ENCODE data around the gene BAX.
"Not testable (repeated sequence)": the region's sequence is repeated elsewhere in the genome, so short reads cannot be mapped to it uniquely, and the experiment has no call there.

The BAX gene

DNA sequence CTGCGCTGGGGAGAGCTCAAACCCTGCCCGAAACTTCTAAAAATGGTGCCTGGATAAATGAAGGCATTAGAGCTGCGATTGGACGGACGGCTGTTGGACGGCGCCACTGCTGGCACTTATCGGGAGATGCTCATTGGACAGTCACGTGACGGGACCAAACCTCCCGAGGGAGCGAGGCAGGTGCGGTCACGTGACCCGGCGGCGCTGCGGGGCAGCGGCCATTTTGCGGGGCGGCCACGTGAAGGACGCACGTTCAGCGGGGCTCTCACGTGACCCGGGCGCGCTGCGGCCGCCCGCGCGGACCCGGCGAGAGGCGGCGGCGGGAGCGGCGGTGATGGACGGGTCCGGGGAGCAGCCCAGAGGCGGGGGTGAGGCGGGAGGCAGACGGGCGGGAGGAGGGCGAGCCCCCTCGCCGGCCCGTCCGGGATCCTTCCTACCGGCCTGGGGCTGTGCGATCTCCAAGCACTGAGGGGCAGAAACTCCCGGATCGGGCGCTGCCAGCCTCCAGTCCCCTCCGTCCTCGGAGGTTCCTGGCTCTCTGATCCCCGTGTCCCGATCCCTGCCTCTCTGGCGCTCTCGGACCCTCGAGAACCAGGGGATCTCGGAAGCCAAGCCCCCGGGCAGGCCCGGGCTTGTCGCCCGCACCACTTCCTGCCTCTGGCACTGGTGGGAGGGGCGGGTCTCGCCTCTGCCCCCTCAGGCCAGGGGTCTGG, at the start of gene BAX:
Gene BAX, plus strand, starts transcription at position 281 of the 713 bp plus-strand sequence. Its CDS starts 54 bp downstream, at position 335.
- FAIRE-seq (peak; percentile 99), DNase-seq (ENCODE audit: low spot score) (peak; percentile 97)

GRCh38 chr19:48905664-48906063, 49.0 kb upstream of the BAX start:
- FAIRE-seq (no peak), DNase-seq (ENCODE audit: low spot score) (no peak)

DNA sequence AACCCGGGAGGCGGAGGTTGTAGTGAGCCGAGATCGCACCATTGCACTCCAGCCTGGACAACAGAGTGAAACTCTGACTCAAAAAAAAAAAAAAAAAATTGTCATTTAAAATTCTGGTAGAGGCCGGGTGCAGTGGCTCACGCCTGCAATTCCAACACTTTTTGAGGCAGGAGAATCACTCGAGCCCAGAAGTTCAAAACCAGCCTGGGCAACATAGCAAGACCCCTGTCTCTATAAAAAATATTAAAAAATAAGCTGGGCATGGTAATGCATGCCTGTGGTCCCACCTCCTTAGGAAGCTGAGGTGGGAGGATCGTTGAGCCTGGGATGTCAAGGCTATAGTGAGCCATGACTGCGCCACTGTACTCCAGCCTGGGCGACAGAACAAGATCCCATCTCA, 48.4 kb upstream of the BAX start:
- no peak for DNase-seq (ENCODE audit: low spot score)
- no peak for FAIRE-seq

DNA sequence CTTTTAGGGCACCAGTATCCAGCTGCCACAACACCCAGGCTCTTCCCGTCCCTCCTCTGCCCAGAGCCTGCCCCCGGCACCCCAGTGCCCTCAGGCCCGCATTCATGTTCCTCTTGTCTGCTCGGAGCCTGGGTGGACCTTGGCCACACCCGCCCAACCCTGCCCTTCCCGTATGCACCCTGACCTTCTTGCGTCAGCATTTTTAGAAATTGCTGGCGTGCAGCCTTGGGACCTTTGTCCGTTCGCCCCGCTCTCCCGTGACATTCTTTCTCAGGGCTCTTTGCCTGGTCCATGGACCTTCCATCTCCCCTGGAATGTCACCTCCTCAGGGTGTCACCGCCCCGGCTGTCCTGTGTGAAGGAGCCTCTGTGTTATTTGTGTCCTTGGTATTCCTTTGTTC, 47.0 kb upstream of the BAX start:
- FAIRE-seq (no peak), DNase-seq (ENCODE audit: low spot score) (no peak)

DNA sequence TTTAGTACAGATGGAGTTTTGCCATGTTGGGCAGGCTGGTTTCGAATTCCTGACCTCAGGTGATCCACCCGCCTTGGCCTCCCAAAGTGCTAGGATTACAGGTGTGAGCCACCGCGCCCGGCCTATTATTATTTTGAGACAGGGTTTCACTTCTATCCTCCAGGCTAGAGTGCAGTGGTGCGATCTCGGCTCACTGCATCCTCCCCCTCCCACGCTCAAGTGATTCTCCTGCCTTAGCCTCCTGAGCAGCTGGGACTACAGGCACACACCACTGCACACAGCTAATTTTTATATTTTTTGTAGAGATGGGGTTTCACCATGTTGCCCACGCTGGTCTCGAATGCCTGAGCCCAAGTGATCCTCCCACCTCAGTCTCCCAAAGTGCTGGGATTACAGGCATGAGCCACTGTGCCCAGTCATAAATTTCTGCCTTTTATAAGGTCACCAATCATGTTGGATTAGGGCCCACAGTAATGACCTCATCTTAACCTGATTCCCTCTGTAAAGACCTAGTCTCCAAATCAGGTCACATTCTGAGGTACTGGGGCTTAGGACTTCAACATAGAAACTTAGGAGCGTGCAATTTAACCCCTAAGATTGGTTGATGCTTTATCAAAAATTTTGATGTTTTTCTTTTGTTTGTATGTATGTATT, 45.1 kb upstream of the BAX start:
- not testable (repeated sequence) for FAIRE-seq; DNase-seq (ENCODE audit: low spot score)

DNA sequence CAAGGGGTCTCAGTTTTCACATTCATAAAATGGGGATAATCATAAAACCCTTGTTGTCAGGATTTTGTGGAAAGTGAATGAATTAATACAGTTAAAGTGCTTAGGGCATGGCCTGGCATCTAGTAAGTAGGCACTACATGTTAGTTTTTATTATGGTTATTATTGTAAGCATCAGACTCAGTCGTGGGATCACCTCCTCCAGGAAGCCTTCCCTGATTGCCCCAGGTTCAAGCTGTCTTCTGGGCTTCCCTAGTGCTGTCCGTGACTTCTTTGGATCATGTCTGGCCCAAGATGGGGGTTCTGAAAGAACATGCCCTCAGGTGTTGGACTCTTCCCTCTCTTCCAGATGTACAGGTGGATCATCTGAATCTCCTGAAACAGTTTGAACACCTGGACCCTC, 43.9 kb upstream of the BAX start:
- DNase-seq (ENCODE audit: low spot score) (no peak), FAIRE-seq (no peak)

DNA sequence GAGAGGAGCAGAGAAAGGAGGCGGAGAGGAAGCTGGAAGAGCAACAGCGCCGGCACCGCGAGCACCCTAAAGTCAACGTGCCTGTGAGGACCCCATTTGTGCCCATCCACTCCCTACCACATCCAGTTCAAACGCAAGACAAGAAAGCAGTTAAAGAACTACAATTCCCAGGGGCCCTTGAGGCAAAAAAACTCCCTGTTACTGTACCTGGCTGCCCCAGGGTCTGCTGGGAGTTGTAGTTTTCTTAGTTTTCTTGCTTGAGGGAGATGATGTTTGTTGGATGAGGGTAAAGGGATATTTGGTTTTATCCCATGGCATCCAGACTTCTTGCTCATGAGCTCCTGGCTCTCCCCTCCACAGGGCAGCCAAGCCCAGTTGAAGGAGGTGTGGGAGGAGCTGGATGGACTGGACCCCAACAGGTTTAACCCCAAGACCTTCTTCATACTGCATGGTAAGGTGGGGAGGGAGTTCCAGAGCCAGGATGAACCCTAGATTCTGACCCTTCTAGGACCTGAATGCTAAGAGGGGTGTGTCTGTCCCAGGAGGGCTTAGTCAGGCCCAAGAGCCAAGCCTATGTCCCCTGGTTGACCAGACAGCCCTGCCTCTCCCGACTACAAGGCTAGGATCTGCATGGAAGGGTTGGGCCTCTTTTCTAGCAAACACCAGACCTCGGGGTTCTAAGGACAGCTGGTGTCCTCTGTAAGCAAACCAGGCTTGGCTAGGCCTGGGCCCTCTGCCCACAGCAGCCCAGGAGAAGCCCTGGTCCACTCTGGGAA, 41.4 kb upstream of the BAX start:
- FAIRE-seq (no peak), DNase-seq (ENCODE audit: low spot score) (no peak)

DNA sequence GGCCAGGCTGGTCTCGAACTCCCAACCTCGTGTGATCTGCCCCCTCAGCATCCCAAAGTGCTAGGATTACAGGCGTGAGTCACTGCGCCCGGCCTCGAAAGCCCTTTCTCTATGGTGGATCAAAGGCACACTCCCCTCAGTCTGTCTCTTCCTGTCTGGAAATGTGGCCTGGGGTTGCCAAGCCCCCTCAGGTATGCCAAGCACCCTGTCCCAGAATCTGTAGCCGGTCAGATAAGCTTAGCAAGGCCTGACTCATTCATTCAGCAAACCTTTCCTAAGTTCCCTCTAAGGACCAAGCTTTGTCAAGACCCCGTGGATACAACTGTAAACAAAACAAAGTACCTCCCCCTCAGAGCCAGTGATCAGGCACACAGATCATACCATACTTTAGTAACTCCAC, 40.5 kb upstream of the BAX start:
- FAIRE-seq (no peak), DNase-seq (ENCODE audit: low spot score) (no peak)

DNA sequence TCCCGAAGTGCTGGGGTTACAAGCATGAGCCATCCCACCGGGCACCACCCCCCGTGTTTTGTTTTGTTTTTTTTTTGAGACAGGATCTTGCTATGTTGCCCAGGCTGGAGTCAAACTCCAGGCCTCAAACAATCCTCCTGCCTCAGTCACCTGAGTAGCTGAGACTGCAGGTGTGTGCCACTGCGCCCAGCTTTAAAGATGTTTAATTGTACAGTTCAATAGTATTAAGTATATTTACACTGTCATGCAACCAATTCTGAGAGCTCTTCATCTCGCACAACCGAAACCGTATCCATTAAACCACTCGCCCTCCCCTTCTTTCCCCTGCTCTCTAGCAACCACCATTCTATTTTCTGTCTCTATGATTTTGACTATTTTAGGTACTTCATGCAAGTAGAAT, 38.9 kb upstream of the BAX start:
- FAIRE-seq (no peak), DNase-seq (ENCODE audit: low spot score) (no peak)

DNA sequence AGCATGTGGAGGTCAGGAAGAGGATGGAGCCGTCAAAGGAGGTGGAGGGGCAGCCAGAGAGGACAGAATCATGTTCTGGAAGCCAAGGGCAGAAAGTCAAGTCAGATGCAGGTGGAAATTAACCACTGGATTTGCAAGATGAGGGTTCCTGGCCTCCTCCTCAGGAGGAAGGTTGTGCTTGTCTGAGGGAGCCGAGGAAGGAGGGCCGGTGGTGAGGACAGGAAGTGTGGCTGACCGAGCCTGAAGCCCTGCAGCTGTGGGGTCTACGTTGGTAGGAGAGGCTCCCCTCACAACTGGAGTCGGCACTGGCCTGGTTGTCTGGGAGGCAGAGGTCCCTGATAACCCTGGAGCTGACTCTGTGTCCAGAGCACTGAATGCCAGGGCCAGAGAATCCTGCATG, 36.6 kb upstream of the BAX start:
- no peak for DNase-seq (ENCODE audit: low spot score)
- FAIRE-seq: no peak

GRCh38 chr19:48918801-48919247, 35.9 kb upstream of the BAX start:
- FAIRE-seq (no peak), DNase-seq (ENCODE audit: low spot score) (peak; percentile 41)

- not testable (repeated sequence) for FAIRE-seq
Measured at GRCh38 chr19:48919271-48919670, 35.4 kb upstream of the BAX start.

GRCh38 chr19:48920949-48921348, 33.7 kb upstream of the BAX start:
- FAIRE-seq (no peak), DNase-seq (ENCODE audit: low spot score) (no peak)

More at GRCh38 chr19:48919271-48919670, 35.4 kb upstream of the BAX start:
- not testable (repeated sequence) for DNase-seq (ENCODE audit: low spot score)

DNA sequence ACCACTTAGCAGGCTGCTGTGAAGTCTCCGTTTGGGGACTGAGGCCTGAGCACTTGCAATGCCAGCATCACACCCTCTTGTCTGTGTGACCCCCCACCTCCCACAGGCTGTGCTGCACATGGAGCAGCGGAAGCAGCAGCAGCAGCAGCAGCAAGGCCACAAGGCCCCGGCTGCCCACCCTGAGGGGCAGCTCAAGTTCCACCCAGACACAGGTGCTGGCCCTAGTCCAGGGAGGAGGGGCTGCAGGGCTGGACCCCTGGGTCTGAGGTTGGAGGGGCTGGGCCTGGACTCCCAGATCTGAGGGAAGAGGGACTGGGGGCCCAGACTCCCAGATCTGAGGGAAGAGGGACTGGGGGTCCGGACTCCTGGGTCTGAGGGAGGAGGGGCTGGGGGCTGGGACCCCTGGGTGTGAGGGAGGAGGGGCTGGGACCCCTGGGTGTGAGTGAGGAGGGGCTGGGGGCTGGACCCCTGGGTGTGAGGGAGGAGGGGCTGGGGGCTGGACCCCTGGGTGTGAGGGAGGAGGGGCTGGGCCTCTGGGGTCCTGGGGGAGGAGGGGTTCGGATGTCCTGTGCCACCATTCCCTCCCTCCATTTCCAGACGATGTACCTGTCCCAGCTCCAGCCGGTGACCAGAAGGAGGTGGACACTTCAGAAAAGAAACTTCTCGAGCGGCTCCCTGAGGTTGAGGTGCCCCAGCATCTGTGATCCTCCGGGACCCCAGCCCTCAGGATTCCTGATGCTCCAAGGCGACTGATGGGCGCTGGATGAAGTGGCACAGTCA, 32.8 kb upstream of the BAX start:
- FAIRE-seq: no peak
- DNase-seq (ENCODE audit: low spot score): no peak

DNA sequence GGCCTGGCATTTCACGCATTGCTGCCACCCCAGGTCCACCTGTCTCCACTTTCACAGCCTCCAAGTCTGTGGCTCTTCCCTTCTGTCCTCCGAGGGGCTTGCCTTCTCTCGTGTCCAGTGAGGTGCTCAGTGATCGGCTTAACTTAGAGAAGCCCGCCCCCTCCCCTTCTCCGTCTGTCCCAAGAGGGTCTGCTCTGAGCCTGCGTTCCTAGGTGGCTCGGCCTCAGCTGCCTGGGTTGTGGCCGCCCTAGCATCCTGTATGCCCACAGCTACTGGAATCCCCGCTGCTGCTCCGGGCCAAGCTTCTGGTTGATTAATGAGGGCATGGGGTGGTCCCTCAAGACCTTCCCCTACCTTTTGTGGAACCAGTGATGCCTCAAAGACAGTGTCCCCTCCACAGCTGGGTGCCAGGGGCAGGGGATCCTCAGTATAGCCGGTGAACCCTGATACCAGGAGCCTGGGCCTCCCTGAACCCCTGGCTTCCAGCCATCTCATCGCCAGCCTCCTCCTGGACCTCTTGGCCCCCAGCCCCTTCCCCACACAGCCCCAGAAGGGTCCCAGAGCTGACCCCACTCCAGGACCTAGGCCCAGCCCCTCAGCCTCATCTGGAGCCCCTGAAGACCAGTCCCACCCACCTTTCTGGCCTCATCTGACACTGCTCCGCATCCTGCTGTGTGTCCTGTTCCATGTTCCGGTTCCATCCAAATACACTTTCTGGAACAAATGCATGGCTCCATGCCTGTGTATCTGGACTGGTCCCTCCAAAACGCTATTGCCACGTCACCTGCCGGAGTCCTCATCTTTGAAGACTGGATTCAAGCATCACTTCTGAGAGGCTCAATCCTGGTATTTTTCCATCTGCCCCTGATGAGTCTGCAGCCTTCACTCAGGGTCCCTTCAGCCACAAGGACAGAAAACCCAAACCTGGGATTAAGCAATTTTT, 31.9 kb upstream of the BAX start:
- no peak for FAIRE-seq

DNA sequence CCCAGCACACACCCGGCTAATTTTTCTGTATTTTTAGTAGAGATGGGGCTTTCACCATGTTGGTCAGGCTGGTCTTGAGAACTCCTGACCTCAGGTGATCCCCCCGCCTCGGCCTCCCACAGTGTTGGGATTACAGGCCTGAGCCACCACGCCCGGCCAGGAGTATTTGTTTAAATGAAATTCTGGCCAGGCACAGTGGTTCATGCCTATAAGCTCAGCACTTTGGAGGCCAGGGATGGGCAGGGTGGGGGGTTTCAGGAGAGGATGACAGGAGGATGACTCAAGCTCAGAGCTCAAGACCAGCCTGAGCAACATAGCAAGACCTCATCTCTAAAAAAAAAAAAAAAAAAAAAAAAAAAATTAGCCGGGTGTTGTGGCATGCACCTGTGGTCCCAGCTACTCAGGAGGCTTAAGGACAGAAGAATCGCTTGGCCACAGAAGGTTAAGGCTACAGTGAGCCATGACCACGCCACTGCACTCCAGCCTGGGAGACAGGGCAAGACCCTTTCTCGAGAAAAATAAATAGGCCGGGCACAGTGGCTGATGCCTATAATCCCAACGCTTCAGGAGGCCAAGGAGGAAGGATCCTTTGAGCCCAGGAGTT, 29.3 kb upstream of the BAX start:
- no peak for FAIRE-seq

More for the DNA sequence above, 31.9 kb upstream of the BAX start:
- DNase-seq (ENCODE audit: low spot score): no peak

DNA sequence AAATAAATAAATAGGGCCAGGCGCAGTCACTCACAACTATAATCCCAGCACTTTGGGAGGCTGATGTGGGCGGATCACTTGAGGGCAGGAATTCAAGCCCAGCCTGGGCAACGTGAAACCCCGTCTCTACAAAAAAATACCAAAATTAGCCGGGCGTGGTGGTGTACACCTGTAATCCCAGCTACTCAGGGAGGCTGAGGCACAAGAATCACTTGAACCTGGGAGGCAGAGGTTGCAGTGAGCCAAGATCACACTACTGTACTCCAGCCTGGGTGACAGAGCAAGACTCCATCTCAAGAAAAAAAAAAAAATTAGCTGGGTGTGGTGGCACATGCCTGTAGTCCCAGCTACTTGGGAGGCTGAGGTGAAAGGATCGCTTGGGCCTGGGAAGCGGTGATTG, 28.8 kb upstream of the BAX start:
- FAIRE-seq; DNase-seq (ENCODE audit: low spot score): not testable (repeated sequence)

More for the DNA sequence above, 29.3 kb upstream of the BAX start:
- peak; percentile 68 for DNase-seq (ENCODE audit: low spot score)

GRCh38 chr19:48926909-48927308, 27.8 kb upstream of the BAX start:
- FAIRE-seq: no peak
- DNase-seq (ENCODE audit: low spot score): peak; percentile 51

GRCh38 chr19:48927692-48928091, 27.0 kb upstream of the BAX start:
- not testable (repeated sequence) for FAIRE-seq; DNase-seq (ENCODE audit: low spot score)

All from urothelium cell line (cell line).